DOHH2 (cell line): Measurements from ENCODE around the gene PRKN.

Source experiments
- EZH2phosphoT487 ChIP-seq: fragments of 200-600 bp; sonication (generic); IDR thresholded peaks from 2 replicates; pipeline ENCODE4 v1.6.1; 2017; ENCODE audit warnings: borderline replicate concordance, mild to moderate bottlenecking, antibody characterized with exemption, low read length, moderate library complexity, mixed read lengths
- TF ChIP-seq, protein P1 (sequence below): fragments of 200-600 bp; sonication (generic); IDR thresholded peaks from one replicate; pipeline ENCODE4 v1.5.1; 2014; ENCODE audit warnings: antibody characterized with exemption, mild to moderate bottlenecking, low read depth, low read length; ENCODE audit not compliant: poor library complexity, severe bottlenecking

DNA sequence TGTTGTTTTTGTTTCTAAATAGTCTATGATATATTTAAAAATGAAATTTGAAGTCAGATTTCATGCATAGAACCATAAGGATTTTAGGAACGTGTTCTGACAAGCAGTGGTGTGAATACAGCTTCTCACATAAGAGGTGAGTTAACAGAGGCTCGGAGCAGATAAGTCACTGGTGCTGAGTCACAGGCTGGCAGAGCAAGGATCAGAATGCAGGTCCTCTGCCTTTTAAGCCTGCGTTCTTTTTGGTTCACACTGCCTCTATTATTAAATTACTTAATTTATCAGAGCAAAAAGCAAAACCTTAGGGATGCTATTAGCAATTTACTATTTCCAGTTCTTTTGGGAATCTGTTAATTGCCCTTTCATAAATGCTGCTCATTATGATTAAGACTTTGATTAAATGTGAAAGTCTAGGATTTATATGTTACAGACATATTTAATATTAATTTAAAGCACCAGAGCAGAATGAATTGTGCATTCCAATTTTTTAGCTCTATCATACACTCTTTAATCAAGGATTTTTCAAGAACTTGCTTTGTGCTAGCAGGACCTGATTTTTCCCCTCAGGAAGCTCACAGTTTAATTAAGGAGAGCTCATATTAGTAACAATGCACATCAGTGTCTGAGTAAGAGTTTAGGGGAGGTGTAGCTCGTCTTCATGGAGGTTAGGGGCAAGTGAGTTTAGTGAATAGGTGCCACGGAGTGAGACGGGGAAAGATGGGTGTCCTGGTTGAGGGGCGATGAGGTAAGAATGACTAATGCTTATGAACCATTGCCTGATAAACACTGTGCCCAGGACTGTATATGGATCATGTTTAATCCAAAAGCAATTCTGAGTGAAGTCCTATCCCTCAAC lies 1241.0 kb downstream of the PRKN start:
- TF ChIP-seq, protein P1, sequence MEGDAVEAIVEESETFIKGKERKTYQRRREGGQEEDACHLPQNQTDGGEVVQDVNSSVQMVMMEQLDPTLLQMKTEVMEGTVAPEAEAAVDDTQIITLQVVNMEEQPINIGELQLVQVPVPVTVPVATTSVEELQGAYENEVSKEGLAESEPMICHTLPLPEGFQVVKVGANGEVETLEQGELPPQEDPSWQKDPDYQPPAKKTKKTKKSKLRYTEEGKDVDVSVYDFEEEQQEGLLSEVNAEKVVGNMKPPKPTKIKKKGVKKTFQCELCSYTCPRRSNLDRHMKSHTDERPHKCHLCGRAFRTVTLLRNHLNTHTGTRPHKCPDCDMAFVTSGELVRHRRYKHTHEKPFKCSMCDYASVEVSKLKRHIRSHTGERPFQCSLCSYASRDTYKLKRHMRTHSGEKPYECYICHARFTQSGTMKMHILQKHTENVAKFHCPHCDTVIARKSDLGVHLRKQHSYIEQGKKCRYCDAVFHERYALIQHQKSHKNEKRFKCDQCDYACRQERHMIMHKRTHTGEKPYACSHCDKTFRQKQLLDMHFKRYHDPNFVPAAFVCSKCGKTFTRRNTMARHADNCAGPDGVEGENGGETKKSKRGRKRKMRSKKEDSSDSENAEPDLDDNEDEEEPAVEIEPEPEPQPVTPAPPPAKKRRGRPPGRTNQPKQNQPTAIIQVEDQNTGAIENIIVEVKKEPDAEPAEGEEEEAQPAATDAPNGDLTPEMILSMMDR, result no peak
- no peak for TF ChIP-seq EZH2phosphoT487
